D721Med (cell line): ENCODE results near the gene DIAPH2.
A peak's percentile ranks its signal among the peaks of the same experiment; 100 is the strongest.

ENCODE experiments used
- DNase-seq: peaks from one replicate; pipeline ENCODE4 v3.0.0; 2011; ENCODE audit warnings: low spot score; ENCODE audit not compliant: insufficient read length
- FAIRE-seq: peaks from 2 replicates; lab custom pipeline; 2011; peaks lifted over from hg19 to GRCh38; lab: Jason Lieb, UNC
- CTCF ChIP-seq: IDR thresholded peaks from 2 replicates; pipeline ENCODE4 v1.5.1; 2012; ENCODE audit warnings: mild to moderate bottlenecking, control low read depth; ENCODE audit not compliant: insufficient read depth; ENCODE audit errors: missing control alignments

Gene DIAPH2

GRCh38 chrX:97046867-97047266, 362.2 kb downstream of the DIAPH2 start:
- FAIRE-seq (peak; percentile 16), DNase-seq (no peak)
- no peak for TF ChIP-seq CTCF

GRCh38 chrX:97050392-97050791, 365.8 kb downstream of the DIAPH2 start:
- no peak for DNase-seq
- no peak for TF ChIP-seq CTCF
- FAIRE-seq = no peak

DNA sequence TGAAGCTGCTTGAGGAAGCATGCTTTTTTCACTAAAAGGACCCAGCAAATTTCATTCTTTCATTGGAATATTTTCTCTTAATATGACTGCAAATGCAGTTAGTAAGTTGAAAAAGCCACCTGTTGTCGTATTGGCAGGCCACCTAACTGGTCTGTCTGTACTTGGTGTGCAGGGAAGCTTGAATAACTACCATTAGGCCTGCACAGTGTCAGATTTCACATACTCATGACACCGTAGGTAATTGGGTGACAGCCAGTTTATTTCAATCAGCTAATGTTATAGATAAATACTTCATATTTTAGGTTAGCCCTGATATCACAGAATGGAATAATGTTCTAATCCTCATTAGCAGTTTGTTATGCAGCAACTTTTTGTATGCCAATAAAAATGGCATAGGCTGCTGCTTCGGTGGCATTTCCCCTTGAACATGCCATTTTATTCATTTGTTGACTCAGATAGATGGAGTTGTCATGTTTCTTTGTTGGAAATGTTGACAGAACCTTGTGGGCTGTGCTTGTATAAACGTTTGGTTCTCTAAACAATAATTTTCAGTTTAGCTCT, 372.8 kb downstream of the DIAPH2 start:
- TF ChIP-seq CTCF = no peak
- no peak for FAIRE-seq
- no peak for DNase-seq

DNA sequence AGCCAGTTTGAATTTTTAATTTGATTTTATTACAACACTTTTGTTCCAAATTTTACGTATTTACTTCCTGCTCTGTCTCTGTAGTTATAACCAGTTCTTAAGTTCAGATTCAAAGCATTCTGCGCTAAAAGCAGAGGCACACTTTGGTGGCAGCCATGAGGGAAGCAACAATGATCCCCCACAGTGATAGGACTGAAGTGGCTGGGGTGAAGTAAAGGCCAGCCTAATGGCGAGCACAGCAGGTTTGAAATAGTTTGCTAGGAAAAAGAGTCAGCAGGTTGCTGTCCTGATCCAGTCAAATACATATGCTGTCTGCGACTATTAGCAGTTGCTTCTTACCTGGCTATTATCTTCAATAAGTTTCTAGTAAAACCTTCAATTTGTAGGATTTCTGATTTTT, 375.4 kb downstream of the DIAPH2 start:
- DNase-seq (no peak), FAIRE-seq (no peak)
- TF ChIP-seq CTCF = no peak

DNA sequence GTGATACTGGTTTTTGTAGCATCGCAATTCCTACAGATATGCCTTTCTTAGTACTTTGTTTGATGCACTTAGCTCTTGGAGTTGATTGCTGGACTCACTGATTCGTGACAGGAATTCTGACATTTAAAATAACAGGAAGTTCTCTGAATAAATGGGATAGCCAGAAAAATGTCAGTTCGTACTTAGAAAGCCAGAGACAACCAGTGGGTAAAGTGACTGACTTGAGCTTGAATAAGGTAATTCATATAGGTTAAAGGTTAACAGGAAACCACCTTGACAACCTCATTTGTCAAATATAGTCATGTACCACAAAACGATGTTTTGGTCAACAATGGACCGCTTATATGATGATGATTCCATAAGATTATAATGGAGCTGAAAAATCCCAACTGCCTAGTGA, 380.4 kb downstream of the DIAPH2 start:
- DNase-seq (no peak), FAIRE-seq (peak; percentile 70)
- TF ChIP-seq CTCF = no peak

GRCh38 chrX:97065973-97066372, 381.3 kb downstream of the DIAPH2 start:
- FAIRE-seq (no peak), DNase-seq (no peak)
- no peak for TF ChIP-seq CTCF

DNA sequence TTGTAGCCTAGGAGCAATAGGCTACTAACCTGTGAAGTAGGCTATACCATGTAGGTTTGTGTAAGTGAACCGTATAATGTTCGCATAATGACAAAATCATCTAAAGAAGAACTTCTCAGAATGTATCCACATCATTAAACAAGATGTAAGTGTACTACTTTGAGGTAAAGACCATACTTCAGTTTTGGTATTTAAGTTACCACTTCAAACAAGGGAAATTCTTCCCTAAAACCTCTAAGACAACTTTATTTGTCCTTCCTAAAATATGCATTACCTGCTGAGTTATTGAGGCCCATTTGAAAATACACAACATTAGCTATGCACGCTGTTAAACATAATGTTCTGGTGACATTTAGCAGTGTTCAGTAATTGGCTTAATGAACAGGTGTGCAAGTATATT, 381.7 kb downstream of the DIAPH2 start:
- no peak for TF ChIP-seq CTCF
- FAIRE-seq = no peak
- DNase-seq = no peak
